Smooth muscle cell (in vitro differentiated cells): Measurements from ENCODE around the gene ANKRD53. TPM values are rescaled to one million over a fixed set of nuclear protein-coding genes. Genes with fewer than 3 reads are reported as not detected.

Experiments used
- DNase-seq: peaks from one replicate; lab custom pipeline; 2025; ENCODE audit not compliant: unreplicated experiment; lab: John Stamatoyannopoulos, UW
- H2AFZ ChIP-seq: fragments of 200-600 bp; sonication (generic); 2 replicates; pipeline ENCODE4 v1.6.0; 2016; ENCODE audit warnings: antibody characterized with exemption, low read depth, mild to moderate bottlenecking
- H3F3A ChIP-seq: fragments of 200-600 bp; sonication (generic); 2 replicates; pipeline ENCODE4 v1.6.0; 2017; ENCODE audit warnings: antibody characterized with exemption, low read depth
- H3K27ac ChIP-seq: fragments of 200-600 bp; sonication (generic); 2 replicates; pipeline ENCODE4 v1.5.1; 2016; ENCODE audit warnings: low read depth, mild to moderate bottlenecking
- H3K27me3 ChIP-seq: fragments of 200-600 bp; sonication (generic); 2 replicates; pipeline ENCODE4 v1.6.1; 2016; ENCODE audit warnings: low read depth, mild to moderate bottlenecking
- H3K36me3 ChIP-seq: fragments of 200-600 bp; sonication (generic); 2 replicates; pipeline ENCODE4 v1.5.1; 2016; ENCODE audit warnings: low read depth
- H3K4me1 ChIP-seq: fragments of 200-600 bp; sonication (generic); 2 replicates; pipeline ENCODE4 v1.5.1; 2016; ENCODE audit warnings: low read depth
- H3K4me2 ChIP-seq: fragments of 200-600 bp; sonication (generic); 2 replicates; pipeline ENCODE4 v1.6.0; 2016; ENCODE audit warnings: mild to moderate bottlenecking
- H3K4me3 ChIP-seq: fragments of 200-600 bp; sonication (generic); 2 replicates; pipeline ENCODE4 v1.5.1; 2016; ENCODE audit warnings: mild to moderate bottlenecking
- H3K79me2 ChIP-seq: fragments of 200-600 bp; sonication (generic); 2 replicates; pipeline ENCODE4 v1.6.0; 2016; ENCODE audit warnings: low read depth, mild to moderate bottlenecking
- H3K9ac ChIP-seq: fragments of 200-600 bp; sonication (generic); 2 replicates; pipeline ENCODE4 v1.6.0; 2016; ENCODE audit warnings: low read depth
- H3K9me3 ChIP-seq: fragments of 200-600 bp; sonication (generic); replicated peaks from 2 replicates; pipeline ENCODE4 v1.5.1; 2016; ENCODE audit warnings: low read depth
- H4K20me1 ChIP-seq: fragments of 200-600 bp; sonication (generic); 2 replicates; pipeline ENCODE4 v1.6.0; 2016; ENCODE audit warnings: low read depth
- WGBS: methylation state at CpG from one replicate; pipeline ENCODE4 v1.1.7; 2016; ENCODE audit warnings: low lambda C conversion rate; 5-methylcytosine and 5-hydroxymethylcytosine counted together
- polyA plus RNA-seq: library from polyadenylated mRNA; unstranded; fragments of >200 nt; fragmentation: Nextera tagmentation; extraction: Ambion mirVana; gene quantifications from 2 replicates; pipeline ENCODE4 v1.2.1, GENCODE V29; 2016
- total RNA-seq: library from RNA; depleted of rRNA; stranded (reverse); fragments of >200 nt; gene quantifications from 2 replicates; pipeline ENCODE4 v1.2.3, GENCODE V29; 2014
- TF ChIP-seq, protein P1 (sequence below): fragments of 200-600 bp; sonication (generic); IDR thresholded peaks from 2 replicates; pipeline ENCODE4 v1.5.1; 2017; ENCODE audit warnings: borderline replicate concordance, mild to moderate bottlenecking, antibody characterized with exemption; ENCODE audit not compliant: insufficient read depth, poor library complexity, severe bottlenecking

ANKRD53 gene
- total and polyA plus RNA-seq, 2 experiments from 2014 or later = 1.3 to 1.9 TPM

DNA sequence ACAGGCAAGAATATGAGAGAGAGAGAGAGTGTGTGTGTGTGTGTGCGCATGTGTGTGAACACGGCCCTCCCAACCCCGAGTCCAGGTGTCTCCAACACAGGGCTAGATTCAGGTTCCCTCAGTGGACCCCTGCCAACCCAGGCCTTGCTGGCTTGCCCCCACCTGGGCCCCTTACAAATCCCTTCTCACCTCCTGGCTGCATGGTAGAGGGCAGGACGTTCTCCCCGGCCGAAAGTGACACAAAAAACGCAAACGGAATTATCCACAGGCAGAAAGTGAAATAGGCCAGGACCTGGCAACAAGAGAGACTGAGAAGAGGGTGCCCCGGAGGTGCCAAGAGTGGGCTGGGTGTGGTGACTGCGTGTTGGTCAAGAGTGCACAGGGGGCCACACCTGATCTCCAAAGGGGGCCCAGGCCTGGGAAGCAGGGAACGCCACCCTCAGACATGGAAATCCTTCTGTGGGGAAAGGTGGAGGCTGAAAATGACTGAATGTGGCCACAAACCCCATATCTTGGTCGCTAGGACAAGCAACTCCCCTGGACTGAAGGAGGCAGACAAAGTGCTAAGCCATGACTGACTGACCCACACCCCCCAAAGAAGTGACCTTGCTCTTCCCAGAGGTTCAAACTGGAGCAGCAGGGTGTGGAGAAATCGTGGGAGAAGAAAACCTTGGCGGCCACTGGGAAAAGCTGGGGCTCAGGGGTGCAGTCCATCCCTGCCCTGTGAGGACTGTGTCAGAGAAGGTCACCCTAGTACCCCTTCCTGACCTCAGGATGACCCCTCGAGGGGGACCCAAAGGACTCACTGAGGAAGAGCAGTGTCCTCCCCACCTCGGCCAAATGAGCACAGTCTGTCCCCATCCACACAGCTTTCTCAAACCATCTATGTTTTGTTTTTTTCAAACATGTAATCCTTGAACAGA, 10.6 kb downstream of the ANKRD53 start:
- peaks cover 11% of the 10 kb centered on the region for H3K4me1 ChIP-seq
- H3F3A ChIP-seq = no peaks in the 10 kb centered on the region
- H2AFZ ChIP-seq = no peak overlapping the region
- no peaks in the 10 kb centered on the region for H3K27me3 ChIP-seq
- peaks cover 18% of the 10 kb centered on the region for H3K79me2 ChIP-seq
- DNase-seq = no peak
- no peak overlapping the region for H3K9ac ChIP-seq
- no peak overlapping the region for H3K27ac ChIP-seq
- WGBS = 97% methylated on average over 16 of the region's 16 CpGs
- TF ChIP-seq, protein P1, sequence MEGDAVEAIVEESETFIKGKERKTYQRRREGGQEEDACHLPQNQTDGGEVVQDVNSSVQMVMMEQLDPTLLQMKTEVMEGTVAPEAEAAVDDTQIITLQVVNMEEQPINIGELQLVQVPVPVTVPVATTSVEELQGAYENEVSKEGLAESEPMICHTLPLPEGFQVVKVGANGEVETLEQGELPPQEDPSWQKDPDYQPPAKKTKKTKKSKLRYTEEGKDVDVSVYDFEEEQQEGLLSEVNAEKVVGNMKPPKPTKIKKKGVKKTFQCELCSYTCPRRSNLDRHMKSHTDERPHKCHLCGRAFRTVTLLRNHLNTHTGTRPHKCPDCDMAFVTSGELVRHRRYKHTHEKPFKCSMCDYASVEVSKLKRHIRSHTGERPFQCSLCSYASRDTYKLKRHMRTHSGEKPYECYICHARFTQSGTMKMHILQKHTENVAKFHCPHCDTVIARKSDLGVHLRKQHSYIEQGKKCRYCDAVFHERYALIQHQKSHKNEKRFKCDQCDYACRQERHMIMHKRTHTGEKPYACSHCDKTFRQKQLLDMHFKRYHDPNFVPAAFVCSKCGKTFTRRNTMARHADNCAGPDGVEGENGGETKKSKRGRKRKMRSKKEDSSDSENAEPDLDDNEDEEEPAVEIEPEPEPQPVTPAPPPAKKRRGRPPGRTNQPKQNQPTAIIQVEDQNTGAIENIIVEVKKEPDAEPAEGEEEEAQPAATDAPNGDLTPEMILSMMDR = no peak
- H3K36me3 ChIP-seq = no peaks in the 10 kb centered on the region
- no peak overlapping the region for H3K4me3 ChIP-seq
- no peaks in the 10 kb centered on the region for H3K9me3 ChIP-seq
- H4K20me1 ChIP-seq = peaks cover 41% of the 10 kb centered on the region
- no peak overlapping the region for H3K4me2 ChIP-seq

DNA sequence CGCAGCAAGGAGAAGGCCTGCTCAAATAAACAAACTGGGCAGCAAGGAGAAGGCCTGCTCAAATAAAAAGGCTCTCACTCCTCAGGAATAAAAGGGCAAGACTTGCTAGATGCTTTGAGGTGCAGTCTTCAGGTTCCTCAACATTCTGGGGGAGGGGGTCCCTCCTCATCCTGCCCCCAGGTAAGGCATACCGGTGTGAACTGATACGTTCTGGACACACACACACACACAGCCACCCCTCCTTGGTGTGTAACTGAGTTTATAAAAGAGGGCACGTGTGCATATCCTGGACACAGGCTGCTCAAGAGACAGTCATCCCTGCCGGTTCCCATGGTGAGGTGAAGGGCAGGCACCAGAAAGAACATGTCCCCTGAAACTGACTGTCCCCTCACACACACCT, 11.8 kb downstream of the ANKRD53 start:
- Histone ChIP-seq H3K4me3 (no peak overlapping the region), H3K27ac (no peak overlapping the region), H3K4me2 (no peak overlapping the region), H3K79me2 (peaks cover 25% of the 10 kb centered on the region), H3F3A (no peaks in the 10 kb centered on the region), H3K4me1 (peaks cover 11% of the 10 kb centered on the region), H3K36me3 (no peaks in the 10 kb centered on the region), H3K27me3 (no peaks in the 10 kb centered on the region), H3K9me3 (no peaks in the 10 kb centered on the region), H4K20me1 (peaks cover 34% of the 10 kb centered on the region), H3K9ac (no peak overlapping the region), H2AFZ (no peak overlapping the region)
- no peak for DNase-seq
- WGBS = 94% methylated on average over 5 of the region's 5 CpGs
- TF ChIP-seq, protein P1 = no peak

DNA sequence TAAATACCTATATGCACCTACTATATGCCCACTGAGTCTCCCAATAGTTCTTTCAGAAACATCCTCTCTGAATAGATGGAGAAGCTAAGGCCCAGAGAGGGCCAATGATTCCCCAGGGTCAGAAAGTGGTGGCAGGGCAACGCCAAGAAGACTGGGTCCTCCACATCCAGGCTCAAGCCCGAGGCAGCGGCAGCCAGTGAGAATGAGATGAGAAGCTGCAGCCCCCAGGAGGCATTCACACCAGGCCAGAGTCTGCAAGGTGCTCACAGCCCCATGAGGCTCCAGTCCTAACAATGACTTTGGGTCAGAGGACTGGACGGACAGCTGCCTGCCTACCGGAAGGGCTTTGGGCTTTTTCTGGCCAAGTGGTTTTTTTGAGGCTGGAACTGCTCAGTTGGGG, 12.7 kb downstream of the ANKRD53 start:
- DNase-seq = no peak
- H3K9me3 ChIP-seq = no peaks in the 10 kb centered on the region
- no peaks in the 10 kb centered on the region for H3F3A ChIP-seq
- no peak overlapping the region for H3K4me3 ChIP-seq
- peaks cover 27% of the 10 kb centered on the region for H4K20me1 ChIP-seq
- peaks cover 11% of the 10 kb centered on the region for H3K4me1 ChIP-seq
- TF ChIP-seq, protein P1 = no peak
- no peaks in the 10 kb centered on the region for H3K36me3 ChIP-seq
- peaks cover 25% of the 10 kb centered on the region for H3K79me2 ChIP-seq
- H2AFZ ChIP-seq = no peak overlapping the region
- no peak overlapping the region for H3K4me2 ChIP-seq
- no peaks in the 10 kb centered on the region for H3K27me3 ChIP-seq
- no peak overlapping the region for H3K27ac ChIP-seq
- H3K9ac ChIP-seq = no peak overlapping the region
- 96% methylated on average over 5 of the region's 5 CpGs for WGBS
